Neural progenitor cell (in vitro differentiated cells): Measurements from ENCODE around the gene AIPL1.

Source experiments
- EZH2 ChIP-seq: fragments of 200-600 bp; sonication (generic); IDR thresholded peaks from 2 replicates; pipeline ENCODE4 v1.6.1; 2017; ENCODE audit warnings: antibody characterized with exemption, mild to moderate bottlenecking, moderate library complexity
- EZH2phosphoT487 ChIP-seq: fragments of 200-600 bp; sonication (generic); IDR thresholded peaks from 2 replicates; pipeline ENCODE4 v1.6.1; 2017; ENCODE audit warnings: antibody characterized with exemption
- TF ChIP-seq, protein P1 (sequence below): fragments of 200-600 bp; sonication (generic); IDR thresholded peaks from 2 replicates; pipeline ENCODE4 v1.5.1; 2017; ENCODE audit warnings: antibody characterized with exemption, mild to moderate bottlenecking

DNA sequence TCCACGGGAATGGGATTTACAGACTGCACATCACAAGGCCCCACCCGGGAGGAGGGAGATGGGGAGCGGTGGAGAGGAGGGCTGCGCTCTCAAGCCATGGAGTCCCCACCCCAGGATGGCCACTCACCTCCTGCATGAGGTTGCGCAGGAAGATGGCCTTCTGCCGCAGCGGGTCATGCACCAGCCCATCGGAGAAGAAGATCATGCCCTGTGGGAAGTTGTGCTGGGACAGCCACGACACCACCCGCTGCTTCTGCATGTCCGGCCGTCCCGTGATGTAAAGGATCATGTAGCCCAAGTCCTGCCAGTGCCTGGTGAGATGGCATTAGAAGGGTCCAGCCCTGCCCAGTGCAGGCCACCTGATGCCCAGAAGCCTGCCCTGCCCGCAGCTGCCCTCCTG is 26.3 kb upstream of the AIPL1 start:
- TF ChIP-seq, protein P1, sequence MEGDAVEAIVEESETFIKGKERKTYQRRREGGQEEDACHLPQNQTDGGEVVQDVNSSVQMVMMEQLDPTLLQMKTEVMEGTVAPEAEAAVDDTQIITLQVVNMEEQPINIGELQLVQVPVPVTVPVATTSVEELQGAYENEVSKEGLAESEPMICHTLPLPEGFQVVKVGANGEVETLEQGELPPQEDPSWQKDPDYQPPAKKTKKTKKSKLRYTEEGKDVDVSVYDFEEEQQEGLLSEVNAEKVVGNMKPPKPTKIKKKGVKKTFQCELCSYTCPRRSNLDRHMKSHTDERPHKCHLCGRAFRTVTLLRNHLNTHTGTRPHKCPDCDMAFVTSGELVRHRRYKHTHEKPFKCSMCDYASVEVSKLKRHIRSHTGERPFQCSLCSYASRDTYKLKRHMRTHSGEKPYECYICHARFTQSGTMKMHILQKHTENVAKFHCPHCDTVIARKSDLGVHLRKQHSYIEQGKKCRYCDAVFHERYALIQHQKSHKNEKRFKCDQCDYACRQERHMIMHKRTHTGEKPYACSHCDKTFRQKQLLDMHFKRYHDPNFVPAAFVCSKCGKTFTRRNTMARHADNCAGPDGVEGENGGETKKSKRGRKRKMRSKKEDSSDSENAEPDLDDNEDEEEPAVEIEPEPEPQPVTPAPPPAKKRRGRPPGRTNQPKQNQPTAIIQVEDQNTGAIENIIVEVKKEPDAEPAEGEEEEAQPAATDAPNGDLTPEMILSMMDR, result no peak
- TF ChIP-seq EZH2phosphoT487 (no peak), EZH2 (no peak)
